ENCODE measurements around the gene VAX1. TPM values are rescaled to one million over a fixed set of nuclear protein-coding genes. Genes with fewer than 3 reads are reported as not detected.
"Not testable (repeated sequence)": the region's sequence is repeated elsewhere in the genome, so short reads cannot be mapped to it uniquely, and the experiment has no call there.

The VAX1 gene
- total RNA-seq, 1 donor from 2014 or later, result not detected

DNA sequence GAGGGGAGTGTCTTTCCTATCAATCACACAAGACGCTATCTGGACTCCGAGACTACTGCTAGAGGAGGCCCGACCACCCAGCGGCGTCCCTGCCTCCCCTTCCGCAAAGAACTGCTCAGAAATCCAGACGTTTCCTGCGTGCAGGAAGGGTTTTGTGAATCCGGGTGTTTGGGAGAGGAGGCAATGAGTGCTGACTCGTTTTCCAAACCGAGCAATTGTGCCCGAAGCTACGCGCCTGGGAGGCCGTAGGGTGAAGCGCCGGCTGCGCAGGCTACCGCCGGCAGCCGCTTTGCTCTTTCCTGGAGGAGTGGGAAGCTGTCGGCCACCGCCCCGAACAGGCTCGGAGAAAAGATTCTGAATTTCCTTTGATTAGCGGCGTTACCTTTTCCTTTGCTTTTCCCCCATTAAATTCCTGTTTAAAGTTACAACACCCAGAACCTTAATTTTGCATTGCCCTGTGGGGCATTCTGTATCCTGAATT is 5.3 kb downstream of the VAX1 start:
- Histone ChIP-seq H3K4me1 (peaks cover 0 to 12% of the 10 kb centered on the region in 2 donors), H3K9me3 (no peaks in the 10 kb centered on the region), H3K36me3 (no peaks in the 10 kb centered on the region), H3K27me3 (peaks cover 20% of the 10 kb centered on the region), H3K27ac (no peak overlapping the region), H3K4me3 (no peak overlapping the region)
- intact Hi-C loops (cut with DNase I), result no loop called here
- DNase-seq (ENCODE audit: low spot score in 2 of 2), result no peak
- TF ChIP-seq, protein P1, sequence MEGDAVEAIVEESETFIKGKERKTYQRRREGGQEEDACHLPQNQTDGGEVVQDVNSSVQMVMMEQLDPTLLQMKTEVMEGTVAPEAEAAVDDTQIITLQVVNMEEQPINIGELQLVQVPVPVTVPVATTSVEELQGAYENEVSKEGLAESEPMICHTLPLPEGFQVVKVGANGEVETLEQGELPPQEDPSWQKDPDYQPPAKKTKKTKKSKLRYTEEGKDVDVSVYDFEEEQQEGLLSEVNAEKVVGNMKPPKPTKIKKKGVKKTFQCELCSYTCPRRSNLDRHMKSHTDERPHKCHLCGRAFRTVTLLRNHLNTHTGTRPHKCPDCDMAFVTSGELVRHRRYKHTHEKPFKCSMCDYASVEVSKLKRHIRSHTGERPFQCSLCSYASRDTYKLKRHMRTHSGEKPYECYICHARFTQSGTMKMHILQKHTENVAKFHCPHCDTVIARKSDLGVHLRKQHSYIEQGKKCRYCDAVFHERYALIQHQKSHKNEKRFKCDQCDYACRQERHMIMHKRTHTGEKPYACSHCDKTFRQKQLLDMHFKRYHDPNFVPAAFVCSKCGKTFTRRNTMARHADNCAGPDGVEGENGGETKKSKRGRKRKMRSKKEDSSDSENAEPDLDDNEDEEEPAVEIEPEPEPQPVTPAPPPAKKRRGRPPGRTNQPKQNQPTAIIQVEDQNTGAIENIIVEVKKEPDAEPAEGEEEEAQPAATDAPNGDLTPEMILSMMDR (IDR thresholded peaks at IDR 0.05), result no peak

- DNase-seq (ENCODE audit: low spot score in 2 of 2), result no peak
- Histone ChIP-seq H3K27me3 (peaks cover 13% of the 10 kb centered on the region), H3K36me3 (no peaks in the 10 kb centered on the region), H3K9me3 (no peaks in the 10 kb centered on the region), H3K4me1 (peaks cover 0 to under 1% of the 10 kb centered on the region in 2 donors), H3K27ac (no peak overlapping the region), H3K4me3 (peak overlapping the region in 1 of 2 donors; percentile 15)
- TF ChIP-seq, protein P1 (IDR thresholded peaks at IDR 0.05), result no peak
- intact Hi-C loops (cut with DNase I), result no loop called here
Measured at GRCh38 chr10:117131376-117132327, 6.4 kb downstream of the VAX1 start.

DNA sequence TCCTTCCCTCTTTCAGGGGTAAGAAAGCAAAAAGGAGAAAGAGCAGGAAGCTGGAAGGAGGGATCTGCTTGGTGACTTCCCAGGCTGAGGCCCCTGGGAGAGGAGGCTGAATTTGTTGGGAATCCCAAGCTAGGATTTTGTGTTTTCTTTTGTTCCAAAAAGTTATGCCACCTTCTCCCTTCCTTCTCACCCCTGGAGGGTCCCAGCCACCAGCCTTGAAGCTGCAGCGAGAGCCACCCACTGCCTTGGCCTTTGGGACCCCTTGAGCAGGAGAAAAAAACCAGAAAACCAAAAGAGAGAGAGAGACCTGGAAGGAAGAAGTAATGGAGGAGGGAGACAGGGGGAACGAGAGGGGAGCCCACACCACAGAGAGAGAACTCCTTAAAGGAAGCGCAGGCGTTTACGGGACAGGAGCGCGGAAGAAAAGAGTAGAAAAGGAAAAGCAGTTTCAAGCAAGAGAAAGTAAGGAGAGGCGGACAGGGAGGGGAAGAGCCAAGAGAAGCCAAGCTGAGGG is 7.2 kb downstream of the VAX1 start:
- intact Hi-C loops (cut with DNase I), result no loop called here
- TF ChIP-seq, protein P1 (IDR thresholded peaks at IDR 0.05), result no peak
- Histone ChIP-seq H3K36me3 (no peaks in the 10 kb centered on the region), H3K27me3 (peaks cover 9% of the 10 kb centered on the region), H3K4me1 (no peaks in the 10 kb centered on the region), H3K9me3 (no peaks in the 10 kb centered on the region), H3K27ac (no peak overlapping the region), H3K4me3 (no peak overlapping the region)
- DNase-seq (ENCODE audit: low spot score in 2 of 2), result no peak

- H3K4me1 ChIP-seq, result no peaks in the 10 kb centered on the region
- H3K36me3 ChIP-seq, result no peaks in the 10 kb centered on the region
- no peak overlapping the region for H3K27ac ChIP-seq
- TF ChIP-seq, protein P1 (IDR thresholded peaks at IDR 0.05), result no peak
- H3K4me3 ChIP-seq, result no peak overlapping the region
- H3K27me3 ChIP-seq, result peaks cover 9% of the 10 kb centered on the region
- no peak for DNase-seq (ENCODE audit: low spot score in 2 of 2)
- H3K9me3 ChIP-seq, result no peaks in the 10 kb centered on the region
- intact Hi-C loops (cut with DNase I), result no loop called here
Measured at GRCh38 chr10:117130346-117130745, 7.7 kb downstream of the VAX1 start.

DNA sequence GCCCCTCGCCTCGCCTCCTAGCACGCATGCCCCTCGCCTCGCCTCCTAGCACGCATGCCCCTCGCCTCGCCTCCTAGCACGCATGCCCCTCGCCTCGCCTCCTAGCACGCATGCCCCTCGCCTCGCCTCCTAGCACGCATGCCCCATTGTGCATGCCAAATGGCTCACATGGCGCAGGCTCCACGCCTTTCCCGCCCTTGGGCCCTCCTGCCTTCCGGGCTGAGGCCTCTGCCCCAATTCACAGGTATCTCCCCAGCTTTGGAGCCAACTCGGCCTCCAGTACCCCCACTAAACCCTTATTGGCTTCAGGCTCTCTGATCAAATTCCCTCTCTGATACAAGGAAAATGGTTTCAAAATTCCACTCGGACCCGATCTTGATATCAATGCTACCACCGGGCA is 11.4 kb downstream of the VAX1 start:
- H3K27me3 ChIP-seq; DNase-seq (ENCODE audit: low spot score in 2 of 2): not testable (repeated sequence)

GRCh38 chr10:117126034-117126433 is 12.0 kb downstream of the VAX1 start:
- DNase-seq (ENCODE audit: low spot score in 2 of 2), result no peak
- no peaks in the 10 kb centered on the region for H3K4me1 ChIP-seq
- no peaks in the 10 kb centered on the region for H3K9me3 ChIP-seq
- no peak overlapping the region for H3K4me3 ChIP-seq
- TF ChIP-seq, protein P1 (IDR thresholded peaks at IDR 0.05), result no peak
- no peak overlapping the region for H3K27ac ChIP-seq
- intact Hi-C loops (cut with DNase I), result no loop called here
- H3K36me3 ChIP-seq, result no peaks in the 10 kb centered on the region
- no peaks in the 10 kb centered on the region for H3K27me3 ChIP-seq

More for the DNA sequence above, 11.4 kb downstream of the VAX1 start:
- H3K4me3 ChIP-seq; H3K27ac ChIP-seq; H3K4me1 ChIP-seq; intact Hi-C loops (cut with DNase I); H3K9me3 ChIP-seq; H3K36me3 ChIP-seq: not testable (repeated sequence)

Data from ascending aorta (tissue), 2 donors.